Karpas-422 (cell line): ENCODE data around the gene KIF25. TPM values are rescaled to one million over a fixed set of nuclear protein-coding genes. Genes with fewer than 3 reads are reported as not detected.

Experiments used
- DNase-seq: peaks from one replicate; pipeline ENCODE4 v3.0.0-alpha.2; 2015
- H2AFZ ChIP-seq: fragments of 200-600 bp; sonication (generic); 2 replicates; pipeline ENCODE4 v1.6.1; 2014; ENCODE audit warnings: antibody characterized with exemption, low read length, mixed read lengths
- H3K27ac ChIP-seq: fragments of 200-600 bp; sonication (generic); 2 replicates; pipeline ENCODE4 v1.5.1; 2014; ENCODE audit warnings: mild to moderate bottlenecking, low read length, moderate library complexity
- H3K27me3 ChIP-seq: fragments of 200-600 bp; sonication (generic); 2 replicates; pipeline ENCODE4 v1.6.1; 2014; ENCODE audit warnings: low read length, mixed read lengths
- H3K36me3 ChIP-seq: fragments of 200-600 bp; sonication (generic); 2 replicates; pipeline ENCODE4 v1.6.1; 2014; ENCODE audit warnings: low read length, mixed read lengths; ENCODE audit not compliant: insufficient read depth
- H3K4me1 ChIP-seq: fragments of 200-600 bp; sonication (generic); 2 replicates; pipeline ENCODE4 v1.6.1; 2014; ENCODE audit warnings: mild to moderate bottlenecking, low read length, mixed read lengths
- H3K4me2 ChIP-seq: fragments of 200-600 bp; sonication (generic); 2 replicates; pipeline ENCODE4 v1.6.1; 2014; ENCODE audit warnings: low read length, low read depth, mild to moderate bottlenecking; ENCODE audit not compliant: poor library complexity, severe bottlenecking
- H3K4me3 ChIP-seq: fragments of 200-600 bp; sonication (generic); 2 replicates; pipeline ENCODE4 v1.5.1; 2014; ENCODE audit warnings: mild to moderate bottlenecking, antibody characterized with exemption, low read length, mixed read lengths
- H3K79me2 ChIP-seq: fragments of 200-600 bp; sonication (generic); 2 replicates; pipeline ENCODE4 v1.6.1; 2014; ENCODE audit warnings: mild to moderate bottlenecking, low read length, mixed read lengths
- H3K9ac ChIP-seq: fragments of 200-600 bp; sonication (generic); 2 replicates; pipeline ENCODE4 v1.6.0; 2014; ENCODE audit warnings: low read length
- H3K9me2 ChIP-seq: fragments of 200-600 bp; sonication (generic), shearing (Covaris generic); replicated peaks from 2 replicates; pipeline ENCODE4 v1.6.0; 2014; ENCODE audit warnings: mild to moderate bottlenecking, low read length, moderate library complexity; ENCODE audit not compliant: insufficient read depth
- H3K9me3 ChIP-seq: fragments of 300-700, 200-600 bp; sonication (generic); 2 replicates; pipeline ENCODE4 v1.6.1; 2014; ENCODE audit warnings: low read length, mixed read lengths
- H4K20me1 ChIP-seq: fragments of 200-600 bp; sonication (generic); 2 replicates; pipeline ENCODE4 v1.6.1; 2014; ENCODE audit warnings: mild to moderate bottlenecking, antibody characterized with exemption, low read length, low read depth; ENCODE audit not compliant: insufficient read depth
- total RNA-seq: library from RNA; depleted of rRNA; stranded (reverse); fragments of >200 nt; shearing (Covaris generic); gene quantifications from 2 replicates; pipeline ENCODE4 v1.2.3, GENCODE V29; 2014; ENCODE audit warnings: low replicate concordance

The KIF25 gene
- total RNA-seq, 1 experiment from 2014 or later: not detected

DNA sequence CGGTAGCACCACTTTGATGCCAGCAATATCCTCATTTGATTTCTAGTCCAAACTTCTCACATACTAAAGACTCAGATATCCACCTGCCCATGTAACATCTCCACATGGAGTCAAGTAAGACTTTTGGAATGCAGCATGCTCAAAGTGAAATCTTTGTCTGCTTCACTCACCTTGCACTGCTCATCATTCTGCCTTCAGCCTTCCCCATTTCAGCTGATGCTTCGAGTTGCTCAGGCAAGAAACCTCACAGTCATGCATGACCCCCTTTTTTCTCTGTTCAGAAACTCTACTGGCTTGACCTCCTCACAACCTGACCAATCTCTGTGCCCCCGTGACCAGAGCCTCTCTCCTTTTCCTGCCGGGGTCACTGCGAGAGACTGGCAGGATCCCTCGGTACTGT is 41.0 kb upstream of the KIF25 start:
- Histone ChIP-seq H3K9ac (no peak overlapping the region), H3K4me2 (no peak overlapping the region), H2AFZ (no peak overlapping the region), H4K20me1 (no peaks in the 10 kb centered on the region), H3K9me2 (no peaks in the 10 kb centered on the region), H3K27ac (no peak overlapping the region), H3K4me1 (no peaks in the 10 kb centered on the region), H3K9me3 (no peaks in the 10 kb centered on the region), H3K79me2 (no peaks in the 10 kb centered on the region), H3K4me3 (no peak overlapping the region), H3K36me3 (no peaks in the 10 kb centered on the region), H3K27me3 (no peaks in the 10 kb centered on the region)
- DNase-seq: no peak

DNA sequence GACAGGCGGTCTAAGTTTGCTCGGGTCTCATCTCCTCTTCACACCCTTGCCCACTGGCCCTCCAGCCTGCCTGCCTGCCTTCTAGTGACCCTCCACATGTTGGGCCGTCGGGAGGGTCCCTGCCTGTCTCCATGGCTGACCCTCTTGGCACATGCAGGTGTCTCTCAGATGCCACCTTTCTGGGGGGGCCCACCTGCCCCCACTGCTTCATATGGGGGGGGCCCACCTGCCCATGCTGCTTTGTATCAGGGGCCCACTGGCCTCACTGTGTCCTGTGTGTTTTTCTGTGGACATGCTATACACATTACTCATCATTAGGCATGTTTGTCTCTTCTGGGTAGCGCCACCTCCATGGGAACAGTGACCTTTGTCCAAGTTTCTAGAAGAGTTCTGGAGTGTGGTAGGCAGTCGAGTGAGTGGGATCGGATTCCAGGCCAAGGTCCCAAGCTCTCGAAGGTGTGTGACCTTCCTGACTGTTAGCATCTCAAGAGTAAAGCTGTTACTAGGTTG is 40.4 kb upstream of the KIF25 start:
- Histone ChIP-seq H3K27ac (no peak overlapping the region), H3K9me3 (no peaks in the 10 kb centered on the region), H3K36me3 (no peaks in the 10 kb centered on the region), H3K4me3 (no peak overlapping the region), H3K79me2 (no peaks in the 10 kb centered on the region), H3K4me2 (no peak overlapping the region), H3K9ac (no peak overlapping the region), H3K9me2 (no peaks in the 10 kb centered on the region), H3K4me1 (no peaks in the 10 kb centered on the region), H3K27me3 (no peaks in the 10 kb centered on the region), H2AFZ (no peak overlapping the region), H4K20me1 (no peaks in the 10 kb centered on the region)
- DNase-seq: no peak

DNA sequence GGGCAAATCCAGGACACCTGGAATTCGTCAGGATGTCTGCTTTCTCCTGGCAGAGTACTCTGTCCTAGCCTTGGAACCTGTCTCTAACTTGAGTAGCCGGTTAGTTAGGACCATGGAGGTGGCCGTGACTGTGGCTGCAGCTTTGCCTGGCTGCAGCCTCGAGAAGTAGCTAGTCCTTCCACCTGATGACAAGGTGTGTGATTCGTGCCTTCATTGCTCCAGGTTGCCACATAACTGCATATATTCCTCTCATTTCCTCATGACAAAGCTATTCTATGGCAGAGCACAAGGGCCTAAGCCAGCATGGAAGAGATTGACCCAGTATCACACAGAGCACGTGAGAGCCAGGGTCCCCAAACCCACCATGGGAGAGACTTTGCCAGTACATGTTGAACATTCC is 39.8 kb upstream of the KIF25 start:
- no peak overlapping the region for H3K4me2 ChIP-seq
- H3K36me3 ChIP-seq: no peaks in the 10 kb centered on the region
- no peak overlapping the region for H3K27ac ChIP-seq

DNA sequence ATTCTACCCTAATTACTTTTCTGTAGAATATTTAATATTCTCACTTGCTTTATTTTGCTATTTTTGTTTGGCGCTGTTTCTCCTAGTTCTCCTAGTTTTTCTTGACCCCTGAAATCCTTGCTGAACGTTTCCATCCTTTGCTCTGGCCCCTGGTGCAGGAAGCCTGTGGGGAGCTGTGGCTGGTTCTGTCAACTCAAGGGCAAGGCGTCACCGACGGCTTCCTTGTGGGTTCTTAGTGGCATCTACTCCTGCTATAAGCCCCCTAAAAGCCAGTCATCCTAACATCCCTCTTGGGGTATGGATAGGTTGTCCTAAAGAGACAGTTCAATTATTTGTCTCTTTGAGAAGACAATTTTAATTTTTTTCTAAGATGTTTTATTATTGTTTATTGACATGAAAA is 36.9 kb upstream of the KIF25 start:
- Histone ChIP-seq H3K4me1 (no peaks in the 10 kb centered on the region), H3K36me3 (no peaks in the 10 kb centered on the region), H3K27me3 (no peaks in the 10 kb centered on the region), H3K27ac (no peak overlapping the region), H3K9me3 (no peaks in the 10 kb centered on the region), H3K9ac (no peak overlapping the region), H2AFZ (no peak overlapping the region), H4K20me1 (no peaks in the 10 kb centered on the region), H3K79me2 (no peaks in the 10 kb centered on the region), H3K4me2 (no peak overlapping the region), H3K4me3 (no peak overlapping the region), H3K9me2 (no peaks in the 10 kb centered on the region)
- DNase-seq: no peak

More for the DNA sequence above, 39.8 kb upstream of the KIF25 start:
- no peak overlapping the region for H2AFZ ChIP-seq
- no peaks in the 10 kb centered on the region for H3K9me2 ChIP-seq
- H3K4me3 ChIP-seq: no peak overlapping the region
- DNase-seq: no peak
- H3K27me3 ChIP-seq: no peaks in the 10 kb centered on the region
- H3K79me2 ChIP-seq: no peaks in the 10 kb centered on the region
- H3K9me3 ChIP-seq: no peaks in the 10 kb centered on the region
- H4K20me1 ChIP-seq: no peaks in the 10 kb centered on the region
- H3K9ac ChIP-seq: no peak overlapping the region
- no peaks in the 10 kb centered on the region for H3K4me1 ChIP-seq

- no peaks in the 10 kb centered on the region for H3K4me1 ChIP-seq
- no peak overlapping the region for H2AFZ ChIP-seq
- no peak overlapping the region for H3K4me3 ChIP-seq
- H3K27me3 ChIP-seq: no peaks in the 10 kb centered on the region
- H3K9me3 ChIP-seq: no peaks in the 10 kb centered on the region
- no peaks in the 10 kb centered on the region for H3K9me2 ChIP-seq
- no peak overlapping the region for H3K4me2 ChIP-seq
- DNase-seq: no peak
- no peaks in the 10 kb centered on the region for H4K20me1 ChIP-seq
- H3K36me3 ChIP-seq: no peaks in the 10 kb centered on the region
- no peaks in the 10 kb centered on the region for H3K79me2 ChIP-seq
- H3K9ac ChIP-seq: no peak overlapping the region
- H3K27ac ChIP-seq: no peak overlapping the region
These were observed 34.8 kb upstream of the KIF25 start for GRCh38 chr6:167962711-167963110.

DNA sequence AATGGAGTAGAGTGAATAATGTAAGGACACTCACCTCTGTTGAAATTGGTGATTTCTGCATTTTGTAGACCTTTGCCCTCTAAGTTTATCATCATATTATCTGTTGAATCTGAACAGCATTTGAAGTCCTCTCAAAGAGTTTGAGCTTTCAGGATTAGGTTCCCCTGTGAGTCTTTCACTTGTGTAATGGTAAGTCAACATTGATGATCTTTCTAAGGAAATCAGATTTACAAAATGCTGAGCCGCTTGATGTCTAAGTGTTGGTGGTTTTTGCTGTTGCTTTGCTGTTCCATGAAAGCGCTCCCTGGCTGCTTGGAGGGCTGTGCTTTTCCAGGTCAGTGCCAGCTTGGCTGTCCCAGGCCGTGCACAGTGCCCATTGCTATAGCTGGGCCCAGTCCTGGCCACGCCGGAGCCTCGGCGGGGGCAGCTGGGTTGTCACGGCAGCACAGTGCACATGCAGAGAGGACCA is 33.8 kb upstream of the KIF25 start:
- Histone ChIP-seq H2AFZ (no peak overlapping the region), H4K20me1 (no peaks in the 10 kb centered on the region), H3K27me3 (no peaks in the 10 kb centered on the region), H3K27ac (no peak overlapping the region), H3K9ac (no peak overlapping the region), H3K9me2 (no peaks in the 10 kb centered on the region), H3K9me3 (no peaks in the 10 kb centered on the region), H3K4me2 (no peak overlapping the region), H3K4me1 (no peaks in the 10 kb centered on the region), H3K4me3 (no peak overlapping the region), H3K36me3 (no peaks in the 10 kb centered on the region), H3K79me2 (no peaks in the 10 kb centered on the region)
- no peak for DNase-seq

DNA sequence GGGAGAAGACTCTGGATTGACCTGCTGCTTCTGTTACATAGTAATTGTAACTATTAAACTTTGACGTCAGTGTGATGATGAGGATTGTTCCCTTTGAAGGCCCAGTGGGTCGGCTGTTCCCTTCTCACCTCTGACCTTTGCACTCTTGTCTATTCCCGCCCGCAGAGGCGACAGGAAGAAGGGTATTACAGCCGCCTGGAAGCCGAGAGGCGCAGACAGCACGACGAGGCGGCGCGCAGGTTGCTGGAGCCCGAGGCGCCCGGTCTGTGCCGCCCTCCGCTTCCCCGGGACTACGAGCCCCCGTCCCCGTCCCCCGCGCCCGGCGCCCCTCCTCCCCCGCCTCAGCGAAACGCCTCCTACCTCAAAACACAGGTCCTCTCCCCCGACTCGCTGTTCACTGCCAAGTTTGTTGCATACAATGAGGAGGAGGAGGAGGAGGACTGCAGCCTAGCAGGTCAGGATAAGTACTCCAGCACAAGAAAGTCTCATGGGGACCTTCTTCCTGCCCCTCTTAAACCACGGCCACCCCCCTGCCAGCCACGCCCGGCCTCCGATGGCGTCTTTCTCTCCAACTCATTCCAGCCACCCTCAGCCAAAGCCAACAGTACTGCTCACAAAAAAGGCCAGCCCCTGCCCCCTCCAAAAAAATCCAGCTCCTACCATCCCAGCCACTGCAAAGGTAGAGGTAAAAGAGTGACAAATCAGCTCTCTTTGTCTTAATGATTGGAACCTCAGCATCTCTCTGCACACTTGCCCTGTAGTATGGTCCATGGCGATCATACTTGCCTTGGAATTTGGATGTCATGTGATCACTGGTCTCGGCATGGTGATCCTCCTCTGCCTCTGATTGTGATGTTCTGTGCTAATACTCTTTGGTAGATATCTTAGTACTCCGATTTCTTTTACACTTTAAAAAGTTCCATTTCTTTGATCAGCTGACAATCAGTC is 31.6 kb upstream of the KIF25 start:
- Histone ChIP-seq H3K9me2 (no peaks in the 10 kb centered on the region), H3K36me3 (no peaks in the 10 kb centered on the region), H3K9ac (no peak overlapping the region), H3K27ac (no peak overlapping the region), H4K20me1 (no peaks in the 10 kb centered on the region), H3K9me3 (no peaks in the 10 kb centered on the region), H2AFZ (no peak overlapping the region), H3K79me2 (no peaks in the 10 kb centered on the region), H3K27me3 (no peaks in the 10 kb centered on the region), H3K4me1 (no peaks in the 10 kb centered on the region), H3K4me3 (no peak overlapping the region), H3K4me2 (no peak overlapping the region)
- no peak for DNase-seq

GRCh38 chr6:167966540-167966905 is 30.9 kb upstream of the KIF25 start:
- no peaks in the 10 kb centered on the region for H3K4me1 ChIP-seq
- DNase-seq: no peak
- no peaks in the 10 kb centered on the region for H3K9me3 ChIP-seq

More at GRCh38 chr6:167966540-167966905, 30.9 kb upstream of the KIF25 start:
- Histone ChIP-seq H3K36me3 (no peaks in the 10 kb centered on the region), H3K4me2 (no peak overlapping the region), H3K79me2 (no peaks in the 10 kb centered on the region), H3K9ac (no peak overlapping the region), H4K20me1 (no peaks in the 10 kb centered on the region), H3K9me2 (no peaks in the 10 kb centered on the region), H3K4me3 (no peak overlapping the region), H2AFZ (no peak overlapping the region), H3K27me3 (no peaks in the 10 kb centered on the region), H3K27ac (no peak overlapping the region)
